VCaP (cell line): ENCODE measurements around the gene RAD51B.

ENCODE experiments used
- H3K27ac ChIP-seq: fragments of 450-650 bp; 2 replicates; pipeline ENCODE4 v1.5.1; 2017
- CTCF ChIP-seq: fragments of 450-650 bp; conservative IDR thresholded peaks from 2 replicates; pipeline ENCODE4 v1.5.1; 2017; ENCODE audit warnings: mild to moderate bottlenecking, moderate library complexity

RAD51B gene

GRCh38 chr14:68085742-68086141 lies 266.2 kb downstream of the RAD51B start:
- TF ChIP-seq CTCF, result no peak
- H3K27ac ChIP-seq, result no peak overlapping the region

GRCh38 chr14:68088451-68088854 lies 268.9 kb downstream of the RAD51B start:
- no peak overlapping the region for H3K27ac ChIP-seq

DNA sequence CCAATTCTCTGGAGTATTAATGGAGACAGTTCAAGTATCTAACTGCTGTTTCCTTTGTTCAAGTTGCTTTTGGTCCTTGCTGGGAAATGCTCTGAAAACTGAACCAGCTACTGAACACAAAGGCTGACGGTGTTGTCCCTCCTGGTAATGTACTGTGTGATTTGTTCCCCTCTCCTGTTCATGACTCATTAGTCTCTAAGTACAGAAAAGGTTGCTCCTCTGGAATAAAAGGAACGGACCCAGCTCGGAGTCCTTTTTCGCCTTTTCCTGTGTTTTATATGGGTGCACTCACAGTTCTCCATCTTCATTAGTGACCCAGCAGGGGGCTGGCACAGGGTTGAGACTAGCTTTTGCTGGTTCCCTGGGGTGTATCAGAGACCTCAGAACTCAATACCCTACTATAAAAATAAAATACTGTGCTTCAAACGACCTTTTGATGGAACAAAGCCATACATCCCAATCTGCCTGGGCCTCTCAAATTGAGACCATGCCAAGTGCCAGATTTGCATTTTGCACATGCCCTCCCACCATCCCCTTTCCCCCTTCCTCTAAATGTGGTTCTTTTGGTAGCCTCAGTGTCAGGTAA lies 269.7 kb downstream of the RAD51B start:
- no peak for TF ChIP-seq CTCF
- no peak overlapping the region for H3K27ac ChIP-seq

More at GRCh38 chr14:68088451-68088854, 268.9 kb downstream of the RAD51B start:
- no peak for TF ChIP-seq CTCF

DNA sequence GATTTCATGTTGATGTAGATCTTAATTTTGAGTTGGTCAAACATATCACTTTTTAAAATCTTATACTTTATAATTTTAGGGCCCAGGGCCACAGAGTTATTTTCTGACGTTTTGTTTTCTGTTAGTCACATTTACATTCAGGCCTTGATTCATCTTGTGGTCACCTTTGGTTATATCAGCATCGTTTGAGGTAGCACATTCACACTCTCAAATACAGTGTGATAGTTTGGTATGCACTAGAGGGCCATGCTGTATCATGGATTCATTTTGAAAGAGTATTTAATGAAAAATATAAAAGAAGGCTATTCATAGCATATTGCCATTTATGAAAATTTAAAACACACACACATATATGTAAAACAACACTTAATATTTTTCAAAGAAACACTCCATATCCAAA lies 274.6 kb downstream of the RAD51B start:
- H3K27ac ChIP-seq, result no peak overlapping the region
- TF ChIP-seq CTCF, result no peak

DNA sequence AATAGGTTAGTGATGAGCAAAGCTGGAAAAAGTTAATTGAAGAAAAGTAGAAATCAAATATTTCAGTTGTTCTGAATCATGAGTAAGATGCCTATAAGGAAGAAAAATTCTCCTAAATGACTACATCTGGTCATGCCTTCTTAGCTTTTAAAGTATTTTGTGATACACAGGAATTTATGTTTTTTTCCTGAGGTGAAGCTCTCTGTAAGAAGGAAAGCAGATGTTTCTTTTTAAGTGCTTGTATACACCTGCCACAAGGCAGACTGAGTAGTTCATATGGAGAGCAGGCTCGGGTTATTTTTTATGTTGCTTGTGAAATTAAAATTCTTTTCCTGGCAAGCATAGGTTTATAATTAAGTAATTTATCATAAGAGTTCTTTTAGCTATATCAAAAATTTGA lies 275.2 kb downstream of the RAD51B start:
- no peak overlapping the region for H3K27ac ChIP-seq
- no peak for TF ChIP-seq CTCF

GRCh38 chr14:68097727-68098126 lies 278.1 kb downstream of the RAD51B start:
- TF ChIP-seq CTCF, result no peak
- no peak overlapping the region for H3K27ac ChIP-seq

DNA sequence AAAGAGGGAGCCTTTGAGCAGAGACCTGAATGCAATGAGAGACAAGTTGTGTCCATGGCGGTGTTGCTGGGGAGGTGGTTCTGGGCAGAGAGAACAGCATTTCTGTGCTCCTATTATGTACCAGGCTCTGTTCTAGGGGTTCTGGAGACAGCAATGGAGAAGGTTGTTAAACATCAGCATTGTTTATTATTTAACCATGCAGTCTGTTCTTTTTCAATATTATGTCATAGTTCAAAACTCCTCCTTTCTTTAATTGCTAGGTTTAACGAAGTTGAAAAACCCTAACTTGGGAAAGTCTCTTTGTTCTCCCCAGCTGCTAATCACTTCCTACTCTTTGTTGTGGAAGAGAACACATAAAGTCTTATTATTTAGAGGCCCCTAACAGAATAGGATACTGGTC lies 279.3 kb downstream of the RAD51B start:
- H3K27ac ChIP-seq, result no peak overlapping the region

More for the DNA sequence above, 279.3 kb downstream of the RAD51B start:
- TF ChIP-seq CTCF, result no peak
